WTC11 (cell line): Measurements from ENCODE around the gene SGSM2. TPM values are rescaled to one million over a fixed set of nuclear protein-coding genes. Genes with fewer than 3 reads are reported as not detected.

Experiments
- ATAC-seq: fragments of 200-7000 bp; cut with Tn5 transposase; 2 replicates; pipeline ENCODE4 v1.10.0; 2021; ENCODE audit warnings: mild to moderate bottlenecking, moderate library complexity
- CTCF ChIA-PET: fragments of 300-600 bp; sonication (Branson Sonifier 250); formaldehyde crosslinking; loops from one replicate; lab custom pipeline; 2021; ENCODE audit warnings: antibody characterized with exemption; lab: Charles Lee
- POLR2A ChIA-PET: fragments of 350-600 bp; sonication (Branson Sonifier 250); formaldehyde crosslinking; loops from one replicate; lab custom pipeline; 2021; ENCODE audit warnings: antibody characterized with exemption; lab: Charles Lee
- DNase-seq: peaks from one replicate; pipeline ENCODE4 v3.0.0; 2021; ENCODE audit warnings: low spot score
- H3K27ac Mint-ChIP-seq: 2 replicates; pipeline ENCODE4 v1.8.0; 2021; ENCODE audit warnings: mixed read lengths
- H3K27me3 Mint-ChIP-seq: 2 replicates; pipeline ENCODE4 v1.8.0; 2021; ENCODE audit warnings: low read depth, mild to moderate bottlenecking, moderate library complexity, mixed read lengths
- H3K36me3 Mint-ChIP-seq: 2 replicates; pipeline ENCODE4 v1.8.0; 2021; ENCODE audit warnings: mixed read lengths
- H3K4me1 Mint-ChIP-seq: 2 replicates; pipeline ENCODE4 v1.8.0; 2022; ENCODE audit warnings: mixed read lengths
- H3K4me3 Mint-ChIP-seq: 2 replicates; pipeline ENCODE4 v1.8.0; 2021; ENCODE audit warnings: mild to moderate bottlenecking, moderate library complexity, mixed read lengths
- H3K9me3 Mint-ChIP-seq: 2 replicates; pipeline ENCODE4 v1.8.0; 2021; ENCODE audit warnings: mixed read lengths
- CREB1 ChIP-seq: sonication (generic); formaldehyde crosslinking; IDR thresholded peaks from 2 replicates; pipeline ENCODE4 v1.8.0; 2023; ENCODE audit warnings: mild to moderate bottlenecking, missing genetic modification reagents
- E2F5 ChIP-seq: sonication (generic); formaldehyde crosslinking; IDR thresholded peaks from 2 replicates; pipeline ENCODE4 v1.8.1; 2022; ENCODE audit warnings: mild to moderate bottlenecking, moderate library complexity, missing genetic modification reagents
- ETV6 ChIP-seq: sonication (generic); formaldehyde crosslinking; IDR thresholded peaks from 2 replicates; pipeline ENCODE4 v1.8.1; 2022; ENCODE audit warnings: mild to moderate bottlenecking, missing genetic modification reagents
- GTF2I ChIP-seq: fragments of 250-450 bp; sonication (Bioruptor Pico); conservative IDR thresholded peaks from 2 replicates; pipeline ENCODE4 v1.4.0; 2021; ENCODE audit warnings: mild to moderate bottlenecking
- IRF1 ChIP-seq: sonication (generic); formaldehyde crosslinking; IDR thresholded peaks from 2 replicates; pipeline ENCODE4 v1.8.0; 2023; ENCODE audit warnings: missing genetic modification reagents
- JUN ChIP-seq: sonication (generic); formaldehyde crosslinking; IDR thresholded peaks from 2 replicates; pipeline ENCODE4 v1.8.0; 2023; ENCODE audit warnings: mild to moderate bottlenecking, missing genetic modification reagents
- KAT7 ChIP-seq: sonication (generic); formaldehyde crosslinking; IDR thresholded peaks from 2 replicates; pipeline ENCODE4 v1.8.1; 2023; ENCODE audit warnings: missing genetic modification reagents, mild to moderate bottlenecking, borderline replicate concordance
- MXD4 ChIP-seq: fragments of 250-450 bp; sonication (Bioruptor Pico); IDR thresholded peaks from 2 replicates; pipeline ENCODE4 v1.8.0; 2021; ENCODE audit warnings: mild to moderate bottlenecking, moderate library complexity, borderline replicate concordance
- MYBL2 ChIP-seq: sonication (generic); formaldehyde crosslinking; IDR thresholded peaks from 2 replicates; pipeline ENCODE4 v1.8.1; 2023; ENCODE audit warnings: mild to moderate bottlenecking, moderate library complexity, missing genetic modification reagents
- NR3C1 ChIP-seq: sonication (generic); formaldehyde crosslinking; conservative IDR thresholded peaks from 2 replicates; pipeline ENCODE4 v1.8.1; 2023; ENCODE audit warnings: low read depth, mild to moderate bottlenecking, missing genetic modification reagents
- TEAD4 ChIP-seq: sonication (generic); formaldehyde crosslinking; IDR thresholded peaks from 2 replicates; pipeline ENCODE4 v1.8.0; 2022; ENCODE audit warnings: mild to moderate bottlenecking, missing genetic modification reagents
- ZBTB21 ChIP-seq: sonication (generic); formaldehyde crosslinking; IDR thresholded peaks from 2 replicates; pipeline ENCODE4 v1.8.1; 2023; ENCODE audit warnings: mild to moderate bottlenecking, missing genetic modification reagents, borderline replicate concordance
- ZNF121 ChIP-seq: sonication (generic); formaldehyde crosslinking; IDR thresholded peaks from 2 replicates; pipeline ENCODE4 v1.8.0; 2023; ENCODE audit warnings: missing genetic modification reagents
- ZNF512 ChIP-seq: sonication (generic); formaldehyde crosslinking; IDR thresholded peaks from 2 replicates; pipeline ENCODE4 v1.8.1; 2022; ENCODE audit warnings: missing genetic modification reagents, borderline replicate concordance
- total RNA-seq: library from RNA; stranded (reverse); gene quantifications from 3 replicates; pipeline ENCODE4 v1.2.3, GENCODE V29; 2021
- TF ChIP-seq, protein P1 (sequence below): sonication (generic); formaldehyde crosslinking; conservative IDR thresholded peaks from 2 replicates; pipeline ENCODE4 v1.8.1; 2023; ENCODE audit warnings: mild to moderate bottlenecking, low read depth, missing genetic modification reagents, moderate library complexity
- TF ChIP-seq, protein P2 (sequence below): fragments of 250-450 bp; sonication (Bioruptor Pico); IDR thresholded peaks from 2 replicates; pipeline ENCODE4 v2.1.2; 2022; ENCODE audit warnings: mild to moderate bottlenecking, moderate library complexity

Gene SGSM2
- total RNA-seq, 1 experiment from 2014 or later = 50.3 TPM

- Mint-ChIP-seq H3K4me3 (no peak overlapping the region), H3K27me3 (no peaks in the 10 kb centered on the region), H3K9me3 (no peaks in the 10 kb centered on the region), H3K4me1 (peaks cover 29% of the 10 kb centered on the region), H3K36me3 (no peaks in the 10 kb centered on the region), H3K27ac (0 out of 2 replicates have a peak overlapping the region, but pooled peaks have one; percentile 79)
- POLR2A ChIA-PET = interaction anchor here (1.1 kb wide), 1 partner anchor 15 kb away, joined by 6 read pairs; the partner anchor contains the start of genes SGSM2 and TSR1
- no peak for TF ChIP-seq ZBTB21 (CRISPR knock-in tag)
- TF ChIP-seq ETV6 = no peak
- no peak for TF ChIP-seq JUN
- no peak for TF ChIP-seq IRF1 (CRISPR knock-in tag)
- no peak for TF ChIP-seq GTF2I (CRISPR knock-in tag)
- TF ChIP-seq ZNF121 (CRISPR knock-in tag) = no peak
- no peak for TF ChIP-seq CREB1
- no peak for TF ChIP-seq E2F5 (CRISPR knock-in tag)
- TF ChIP-seq TEAD4 (CRISPR knock-in tag) = no peak
- no peak for TF ChIP-seq MXD4 (CRISPR knock-in tag)
- TF ChIP-seq, protein P1, sequence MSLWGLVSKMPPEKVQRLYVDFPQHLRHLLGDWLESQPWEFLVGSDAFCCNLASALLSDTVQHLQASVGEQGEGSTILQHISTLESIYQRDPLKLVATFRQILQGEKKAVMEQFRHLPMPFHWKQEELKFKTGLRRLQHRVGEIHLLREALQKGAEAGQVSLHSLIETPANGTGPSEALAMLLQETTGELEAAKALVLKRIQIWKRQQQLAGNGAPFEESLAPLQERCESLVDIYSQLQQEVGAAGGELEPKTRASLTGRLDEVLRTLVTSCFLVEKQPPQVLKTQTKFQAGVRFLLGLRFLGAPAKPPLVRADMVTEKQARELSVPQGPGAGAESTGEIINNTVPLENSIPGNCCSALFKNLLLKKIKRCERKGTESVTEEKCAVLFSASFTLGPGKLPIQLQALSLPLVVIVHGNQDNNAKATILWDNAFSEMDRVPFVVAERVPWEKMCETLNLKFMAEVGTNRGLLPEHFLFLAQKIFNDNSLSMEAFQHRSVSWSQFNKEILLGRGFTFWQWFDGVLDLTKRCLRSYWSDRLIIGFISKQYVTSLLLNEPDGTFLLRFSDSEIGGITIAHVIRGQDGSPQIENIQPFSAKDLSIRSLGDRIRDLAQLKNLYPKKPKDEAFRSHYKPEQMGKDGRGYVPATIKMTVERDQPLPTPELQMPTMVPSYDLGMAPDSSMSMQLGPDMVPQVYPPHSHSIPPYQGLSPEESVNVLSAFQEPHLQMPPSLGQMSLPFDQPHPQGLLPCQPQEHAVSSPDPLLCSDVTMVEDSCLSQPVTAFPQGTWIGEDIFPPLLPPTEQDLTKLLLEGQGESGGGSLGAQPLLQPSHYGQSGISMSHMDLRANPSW (CRISPR knock-in tag) = no peak
- no peak for TF ChIP-seq MYBL2 (CRISPR knock-in tag)
- TF ChIP-seq ZNF512 (CRISPR knock-in tag) = no peak
- no peak for TF ChIP-seq KAT7 (CRISPR knock-in tag)
- TF ChIP-seq NR3C1 = no peak
- CTCF ChIA-PET = interaction anchor here (0.5 to 2.0 kb wide), 2 partner anchors 29 to 136 kb away, joined by 3 to 9 read pairs; no protein-coding TSS in a partner anchor
- ATAC-seq = no peak
- DNase-seq = no peak
Measured at GRCh38 chr17:2351269-2351668, 14.0 kb downstream of the SGSM2 start.

GRCh38 chr17:2354311-2354710, 17.0 kb downstream of the SGSM2 start:
- ChIA-PET CTCF (interaction anchor here (1.1 to 2.8 kb wide), 5 partner anchors 10 to 45 kb away, joined by 3 to 119 read pairs (median 26); partner anchors contain the start of genes SGSM2 and TSR1), POLR2A (no interaction called here)
- Mint-ChIP-seq H3K27ac (no peak overlapping the region), H3K36me3 (no peaks in the 10 kb centered on the region; the same call in 1 of the 2 replicates), H3K27me3 (no peaks in the 10 kb centered on the region), H3K9me3 (no peaks in the 10 kb centered on the region), H3K4me3 (no peak overlapping the region), H3K4me1 (peaks cover 14% of the 10 kb centered on the region; the same call in 1 of the 2 replicates)
- DNase-seq = no peak
- ATAC-seq = no peak
- TF ChIP-seq, protein P2, sequence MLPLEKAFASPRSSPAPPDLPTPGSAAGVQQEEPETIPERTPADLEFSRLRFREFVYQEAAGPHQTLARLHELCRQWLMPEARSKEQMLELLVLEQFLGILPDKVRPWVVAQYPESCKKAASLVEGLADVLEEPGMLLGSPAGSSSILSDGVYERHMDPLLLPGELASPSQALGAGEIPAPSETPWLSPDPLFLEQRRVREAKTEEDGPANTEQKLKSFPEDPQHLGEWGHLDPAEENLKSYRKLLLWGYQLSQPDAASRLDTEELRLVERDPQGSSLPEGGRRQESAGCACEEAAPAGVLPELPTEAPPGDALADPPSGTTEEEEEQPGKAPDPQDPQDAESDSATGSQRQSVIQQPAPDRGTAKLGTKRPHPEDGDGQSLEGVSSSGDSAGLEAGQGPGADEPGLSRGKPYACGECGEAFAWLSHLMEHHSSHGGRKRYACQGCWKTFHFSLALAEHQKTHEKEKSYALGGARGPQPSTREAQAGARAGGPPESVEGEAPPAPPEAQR (CRISPR knock-in tag) = no peak
